AG10803 (cell line): ENCODE data around the gene BCAS1.
"Not testable (repeated sequence)": the region's sequence is repeated elsewhere in the genome, so short reads cannot be mapped to it uniquely, and the experiment has no call there.

Source experiments
- DNase-seq: peaks from one replicate; pipeline ENCODE4 v3.0.0; 2010; ENCODE audit warnings: low read depth
- H3K4me3 ChIP-seq: 2 replicates; pipeline ENCODE4 v1.5.1; 2011; ENCODE audit warnings: mild to moderate bottlenecking, low read length, control low read depth
- CTCF ChIP-seq: conservative IDR thresholded peaks from 2 replicates; pipeline ENCODE4 v1.5.1; 2011; ENCODE audit warnings: mild to moderate bottlenecking, low read length, control low read depth, inconsistent platforms

BCAS1 gene

GRCh38 chr20:54013471-54013870 is 56.9 kb downstream of the BCAS1 start:
- no peak for TF ChIP-seq CTCF
- no peak for DNase-seq
- no peak overlapping the region for H3K4me3 ChIP-seq

- TF ChIP-seq CTCF: no peak
- DNase-seq: no peak
- no peak overlapping the region for H3K4me3 ChIP-seq
Observed at GRCh38 chr20:54011346-54011745, 59.0 kb downstream of the BCAS1 start.

GRCh38 chr20:54006216-54006615 is 64.2 kb downstream of the BCAS1 start:
- DNase-seq: not testable (repeated sequence)

GRCh38 chr20:54005524-54005923 is 64.9 kb downstream of the BCAS1 start:
- DNase-seq: no peak
- TF ChIP-seq CTCF: no peak
- H3K4me3 ChIP-seq: no peak overlapping the region

More at GRCh38 chr20:54006216-54006615, 64.2 kb downstream of the BCAS1 start:
- not testable (repeated sequence) for H3K4me3 ChIP-seq

- no peak overlapping the region for H3K4me3 ChIP-seq
- TF ChIP-seq CTCF: no peak
- DNase-seq: no peak
Observed at GRCh38 chr20:54004445-54004844, 65.9 kb downstream of the BCAS1 start.

- TF ChIP-seq CTCF: no peak
- H3K4me3 ChIP-seq: no peak overlapping the region
- no peak for DNase-seq
Observed at GRCh38 chr20:54002741-54003140, 67.7 kb downstream of the BCAS1 start.

- no peak for DNase-seq
- no peak overlapping the region for H3K4me3 ChIP-seq
- no peak for TF ChIP-seq CTCF
Observed at GRCh38 chr20:54002056-54002575, 68.3 kb downstream of the BCAS1 start.

GRCh38 chr20:54000914-54001313 is 69.5 kb downstream of the BCAS1 start:
- no peak for DNase-seq
- no peak for TF ChIP-seq CTCF
- H3K4me3 ChIP-seq: no peak overlapping the region
